ENCODE measurements around the gene MDN1.
"Not testable (repeated sequence)": the region's sequence is repeated elsewhere in the genome, so short reads cannot be mapped to it uniquely, and the experiment has no call there.

DNA sequence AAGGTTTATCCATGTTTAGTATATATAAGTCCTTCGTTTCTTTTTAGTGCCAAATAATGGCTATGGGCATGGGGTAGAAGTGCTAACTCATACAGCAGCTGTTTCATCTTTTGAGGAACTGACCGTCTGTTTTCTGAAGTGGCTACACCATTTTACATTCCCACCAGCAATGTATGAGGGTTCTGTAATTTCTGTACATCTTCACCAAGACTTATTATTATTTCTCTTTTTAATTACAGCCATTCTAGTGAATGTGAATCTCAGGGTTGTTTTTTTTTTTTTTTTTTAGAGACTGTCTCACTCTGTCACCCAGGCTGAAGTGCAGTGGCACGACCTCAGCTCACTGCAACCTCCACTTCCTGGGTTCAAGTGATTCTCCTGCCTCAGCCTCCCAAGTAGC, 183.2 kb downstream of the MDN1 start:
- TF ChIP-seq, protein P1, sequence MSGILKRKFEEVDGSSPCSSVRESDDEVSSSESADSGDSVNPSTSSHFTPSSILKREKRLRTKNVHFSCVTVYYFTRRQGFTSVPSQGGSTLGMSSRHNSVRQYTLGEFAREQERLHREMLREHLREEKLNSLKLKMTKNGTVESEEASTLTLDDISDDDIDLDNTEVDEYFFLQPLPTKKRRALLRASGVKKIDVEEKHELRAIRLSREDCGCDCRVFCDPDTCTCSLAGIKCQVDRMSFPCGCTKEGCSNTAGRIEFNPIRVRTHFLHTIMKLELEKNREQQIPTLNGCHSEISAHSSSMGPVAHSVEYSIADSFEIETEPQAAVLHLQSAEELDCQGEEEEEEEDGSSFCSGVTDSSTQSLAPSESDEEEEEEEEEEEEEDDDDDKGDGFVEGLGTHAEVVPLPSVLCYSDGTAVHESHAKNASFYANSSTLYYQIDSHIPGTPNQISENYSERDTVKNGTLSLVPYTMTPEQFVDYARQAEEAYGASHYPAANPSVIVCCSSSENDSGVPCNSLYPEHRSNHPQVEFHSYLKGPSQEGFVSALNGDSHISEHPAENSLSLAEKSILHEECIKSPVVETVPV (CRISPR knock-in tag; IDR thresholded peaks at IDR 0.05) = not testable (repeated sequence)
- not testable (repeated sequence) for TF ChIP-seq BACH2 (CRISPR knock-in tag; IDR thresholded peaks at IDR 0.05; ENCODE audit: borderline replicate concordance); RARB (CRISPR knock-in tag; IDR thresholded peaks at IDR 0.05); ZFP3 (CRISPR knock-in tag; IDR thresholded peaks at IDR 0.05); GLIS3 (CRISPR knock-in tag; IDR thresholded peaks at IDR 0.05); ZNF70 (CRISPR knock-in tag; IDR thresholded peaks at IDR 0.05); ZC3H10 (CRISPR knock-in tag; IDR thresholded peaks at IDR 0.05); PPARA (CRISPR knock-in tag; IDR thresholded peaks at IDR 0.05; ENCODE audit: borderline replicate concordance); ARNTL (CRISPR knock-in tag; IDR thresholded peaks at IDR 0.05; ENCODE audit: borderline replicate concordance, low read depth); ISL1 (CRISPR knock-in tag; IDR thresholded peaks at IDR 0.05)
- TF ChIP-seq, protein P2, sequence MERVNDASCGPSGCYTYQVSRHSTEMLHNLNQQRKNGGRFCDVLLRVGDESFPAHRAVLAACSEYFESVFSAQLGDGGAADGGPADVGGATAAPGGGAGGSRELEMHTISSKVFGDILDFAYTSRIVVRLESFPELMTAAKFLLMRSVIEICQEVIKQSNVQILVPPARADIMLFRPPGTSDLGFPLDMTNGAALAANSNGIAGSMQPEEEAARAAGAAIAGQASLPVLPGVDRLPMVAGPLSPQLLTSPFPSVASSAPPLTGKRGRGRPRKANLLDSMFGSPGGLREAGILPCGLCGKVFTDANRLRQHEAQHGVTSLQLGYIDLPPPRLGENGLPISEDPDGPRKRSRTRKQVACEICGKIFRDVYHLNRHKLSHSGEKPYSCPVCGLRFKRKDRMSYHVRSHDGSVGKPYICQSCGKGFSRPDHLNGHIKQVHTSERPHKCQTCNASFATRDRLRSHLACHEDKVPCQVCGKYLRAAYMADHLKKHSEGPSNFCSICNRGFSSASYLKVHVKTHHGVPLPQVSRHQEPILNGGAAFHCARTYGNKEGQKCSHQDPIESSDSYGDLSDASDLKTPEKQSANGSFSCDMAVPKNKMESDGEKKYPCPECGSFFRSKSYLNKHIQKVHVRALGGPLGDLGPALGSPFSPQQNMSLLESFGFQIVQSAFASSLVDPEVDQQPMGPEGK (CRISPR knock-in tag; IDR thresholded peaks at IDR 0.05; ENCODE audit: borderline replicate concordance) = not testable (repeated sequence)
